Activated gamma-delta T cell (primary cell): Measurements from ENCODE around the gene DHRSX.
"Not testable (repeated sequence)": the region's sequence is repeated elsewhere in the genome, so short reads cannot be mapped to it uniquely, and the experiment has no call there.

Source experiments
- DNase-seq: peaks from one replicate; lab custom pipeline; 2025; lab: John Stamatoyannopoulos, UW

DHRSX gene

GRCh38 chrX:2474963-2475726, 25.6 kb downstream of the DHRSX start:
- DNase-seq: no peak

GRCh38 chrX:2474280-2474962, 26.4 kb downstream of the DHRSX start:
- no peak for DNase-seq

- DNase-seq: not testable (repeated sequence)
Measured at GRCh38 chrX:2473064-2473463, 27.7 kb downstream of the DHRSX start.

GRCh38 chrX:2471641-2472040, 29.1 kb downstream of the DHRSX start:
- no peak for DNase-seq

GRCh38 chrX:2471126-2471525, 29.6 kb downstream of the DHRSX start:
- DNase-seq: not testable (repeated sequence)

GRCh38 chrX:2469852-2470251, 30.9 kb downstream of the DHRSX start:
- not testable (repeated sequence) for DNase-seq

- no peak for DNase-seq
Measured at GRCh38 chrX:2469196-2469685, 31.5 kb downstream of the DHRSX start.

- DNase-seq: no peak
Measured at GRCh38 chrX:2468261-2469195, 32.2 kb downstream of the DHRSX start.

GRCh38 chrX:2466876-2467656, 33.7 kb downstream of the DHRSX start:
- no peak for DNase-seq

GRCh38 chrX:2464677-2465166, 36.1 kb downstream of the DHRSX start:
- DNase-seq: no peak

- no peak for DNase-seq
Measured at GRCh38 chrX:2463973-2464676, 36.7 kb downstream of the DHRSX start.

- DNase-seq: not testable (repeated sequence)
Measured at GRCh38 chrX:2463481-2463880, 37.3 kb downstream of the DHRSX start.

- no peak for DNase-seq
Measured at GRCh38 chrX:2462780-2463179, 38.0 kb downstream of the DHRSX start.

- no peak for DNase-seq
Measured at GRCh38 chrX:2462074-2462473, 38.7 kb downstream of the DHRSX start.

- no peak for DNase-seq
Measured at GRCh38 chrX:2461711-2462016, 39.1 kb downstream of the DHRSX start.

GRCh38 chrX:2460821-2461710, 39.7 kb downstream of the DHRSX start:
- not testable (repeated sequence) for DNase-seq

- not testable (repeated sequence) for DNase-seq
Measured at GRCh38 chrX:2460048-2460447, 40.7 kb downstream of the DHRSX start.

GRCh38 chrX:2458309-2458708, 42.5 kb downstream of the DHRSX start:
- no peak for DNase-seq

GRCh38 chrX:2457289-2458133, 43.3 kb downstream of the DHRSX start:
- DNase-seq: no peak
